HFFc6 (cell line): Measurements from ENCODE around the gene LRP2. TPM values are rescaled to one million over a fixed set of nuclear protein-coding genes. Genes with fewer than 3 reads are reported as not detected.

Experiments used
- DNase-seq: peaks from one replicate; pipeline ENCODE4 v3.0.0-alpha.2; 2018
- H3K27ac Mint-ChIP-seq: 2 replicates; pipeline ENCODE4 v1.8.0; 2020; ENCODE audit warnings: mild to moderate bottlenecking, mixed read lengths
- H3K27me3 Mint-ChIP-seq: 2 replicates; pipeline ENCODE4 v1.8.0; 2021; ENCODE audit warnings: mild to moderate bottlenecking, moderate library complexity, mixed read lengths; ENCODE audit not compliant: insufficient read depth
- H3K36me3 Mint-ChIP-seq: 2 replicates; pipeline ENCODE4 v1.8.0; 2021; ENCODE audit warnings: low read depth, mixed read lengths
- H3K4me1 Mint-ChIP-seq: 2 replicates; pipeline ENCODE4 v1.8.0; 2020; ENCODE audit warnings: low read depth, mixed read lengths
- H3K4me3 Mint-ChIP-seq: 2 replicates; pipeline ENCODE4 v1.8.0; 2020; ENCODE audit warnings: mild to moderate bottlenecking, moderate library complexity, mixed read lengths
- H3K9me3 Mint-ChIP-seq: 2 replicates; pipeline ENCODE4 v1.8.0; 2020; ENCODE audit warnings: mild to moderate bottlenecking, mixed read lengths
- total RNA-seq, 6 experiments: library from RNA; stranded (reverse); fragmentation: NEBNext Ultra II Directional; extraction: Animal tissue kit (Norgen Biotek cat#: 25700); gene quantifications; 2 replicates in 1 of 6; 3 replicates in 5 of 6; pipeline ENCODE4 v1.2.3, GENCODE V29; 2021
- TF ChIP-seq, protein P1 (sequence below): fragments of 200-600 bp; sonication (generic); IDR thresholded peaks from 2 replicates; pipeline ENCODE4 v1.5.0; 2021; ENCODE audit warnings: antibody characterized with exemption, mild to moderate bottlenecking

Gene LRP2
- total RNA-seq, 6 experiments from 2014 or later = not detected

DNA sequence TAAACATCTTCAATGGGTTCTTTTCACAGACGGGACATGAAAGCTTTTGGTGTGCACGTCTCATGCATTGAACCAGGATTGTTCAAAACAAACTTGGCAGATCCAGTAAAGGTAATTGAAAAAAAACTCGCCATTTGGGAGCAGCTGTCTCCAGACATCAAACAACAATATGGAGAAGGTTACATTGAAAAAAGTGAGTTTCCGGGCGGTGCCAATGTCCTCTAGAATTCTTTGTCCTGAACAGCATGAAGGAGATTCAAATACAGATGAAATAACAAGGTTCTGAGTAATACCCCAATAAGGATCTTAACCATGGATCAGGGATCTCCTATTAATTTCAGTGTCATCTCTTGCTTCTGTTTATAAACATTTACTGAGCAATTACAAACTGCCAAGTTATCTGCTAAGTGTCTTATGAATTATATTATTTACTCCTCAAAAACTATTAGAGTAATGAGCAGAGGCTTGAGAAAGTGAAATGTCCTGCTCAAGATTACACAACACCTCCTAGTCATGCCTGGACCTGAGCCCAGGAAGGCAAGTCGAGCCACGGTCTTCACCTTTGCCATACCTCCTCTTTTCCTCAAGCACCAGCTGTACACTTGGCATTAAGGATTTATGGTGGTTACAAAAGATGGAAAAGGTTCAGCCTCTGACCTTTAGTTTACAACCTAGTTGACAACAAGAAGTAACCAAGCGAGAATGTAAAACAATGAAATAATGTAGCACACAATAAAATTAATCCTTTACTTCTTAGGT lies 270.4 kb downstream of the LRP2 start:
- H3K27ac Mint-ChIP-seq = no peak overlapping the region
- H3K4me3 Mint-ChIP-seq = no peak overlapping the region
- H3K9me3 Mint-ChIP-seq = peaks cover 26% of the 10 kb centered on the region
- DNase-seq = peak; percentile 3
- no peaks in the 10 kb centered on the region for H3K36me3 Mint-ChIP-seq
- no peaks in the 10 kb centered on the region; the same call in 1 of the 2 replicates for H3K27me3 Mint-ChIP-seq
- peaks cover 11% of the 10 kb centered on the region for H3K4me1 Mint-ChIP-seq
- TF ChIP-seq, protein P1, sequence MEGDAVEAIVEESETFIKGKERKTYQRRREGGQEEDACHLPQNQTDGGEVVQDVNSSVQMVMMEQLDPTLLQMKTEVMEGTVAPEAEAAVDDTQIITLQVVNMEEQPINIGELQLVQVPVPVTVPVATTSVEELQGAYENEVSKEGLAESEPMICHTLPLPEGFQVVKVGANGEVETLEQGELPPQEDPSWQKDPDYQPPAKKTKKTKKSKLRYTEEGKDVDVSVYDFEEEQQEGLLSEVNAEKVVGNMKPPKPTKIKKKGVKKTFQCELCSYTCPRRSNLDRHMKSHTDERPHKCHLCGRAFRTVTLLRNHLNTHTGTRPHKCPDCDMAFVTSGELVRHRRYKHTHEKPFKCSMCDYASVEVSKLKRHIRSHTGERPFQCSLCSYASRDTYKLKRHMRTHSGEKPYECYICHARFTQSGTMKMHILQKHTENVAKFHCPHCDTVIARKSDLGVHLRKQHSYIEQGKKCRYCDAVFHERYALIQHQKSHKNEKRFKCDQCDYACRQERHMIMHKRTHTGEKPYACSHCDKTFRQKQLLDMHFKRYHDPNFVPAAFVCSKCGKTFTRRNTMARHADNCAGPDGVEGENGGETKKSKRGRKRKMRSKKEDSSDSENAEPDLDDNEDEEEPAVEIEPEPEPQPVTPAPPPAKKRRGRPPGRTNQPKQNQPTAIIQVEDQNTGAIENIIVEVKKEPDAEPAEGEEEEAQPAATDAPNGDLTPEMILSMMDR = no peak

DNA sequence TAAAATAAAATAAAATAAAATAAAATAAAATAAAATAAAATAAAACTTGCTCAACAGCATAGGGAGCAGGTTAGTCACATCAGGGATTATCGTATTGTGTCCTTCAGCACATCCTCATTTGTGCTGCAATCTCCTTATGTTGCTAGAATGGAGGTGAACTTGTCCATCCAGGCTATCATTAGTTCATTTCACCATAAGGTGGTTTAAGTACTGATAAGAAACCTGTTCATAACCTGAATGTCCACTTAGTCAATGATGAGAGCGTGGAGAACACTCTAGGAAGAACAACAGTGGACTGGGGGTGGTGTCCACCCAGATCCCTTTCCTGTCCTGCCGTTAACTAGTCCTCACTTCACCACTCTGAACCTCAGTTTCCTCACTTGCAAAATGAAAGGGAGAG lies 271.1 kb downstream of the LRP2 start:
- TF ChIP-seq, protein P1 = no peak
- no peak overlapping the region for H3K27ac Mint-ChIP-seq
- no peak for DNase-seq
- no peaks in the 10 kb centered on the region for H3K36me3 Mint-ChIP-seq
- H3K4me1 Mint-ChIP-seq = peaks cover 11% of the 10 kb centered on the region
- no peaks in the 10 kb centered on the region; the same call in 1 of the 2 replicates for H3K27me3 Mint-ChIP-seq
- no peak overlapping the region for H3K4me3 Mint-ChIP-seq
- H3K9me3 Mint-ChIP-seq = peaks cover 29% of the 10 kb centered on the region

DNA sequence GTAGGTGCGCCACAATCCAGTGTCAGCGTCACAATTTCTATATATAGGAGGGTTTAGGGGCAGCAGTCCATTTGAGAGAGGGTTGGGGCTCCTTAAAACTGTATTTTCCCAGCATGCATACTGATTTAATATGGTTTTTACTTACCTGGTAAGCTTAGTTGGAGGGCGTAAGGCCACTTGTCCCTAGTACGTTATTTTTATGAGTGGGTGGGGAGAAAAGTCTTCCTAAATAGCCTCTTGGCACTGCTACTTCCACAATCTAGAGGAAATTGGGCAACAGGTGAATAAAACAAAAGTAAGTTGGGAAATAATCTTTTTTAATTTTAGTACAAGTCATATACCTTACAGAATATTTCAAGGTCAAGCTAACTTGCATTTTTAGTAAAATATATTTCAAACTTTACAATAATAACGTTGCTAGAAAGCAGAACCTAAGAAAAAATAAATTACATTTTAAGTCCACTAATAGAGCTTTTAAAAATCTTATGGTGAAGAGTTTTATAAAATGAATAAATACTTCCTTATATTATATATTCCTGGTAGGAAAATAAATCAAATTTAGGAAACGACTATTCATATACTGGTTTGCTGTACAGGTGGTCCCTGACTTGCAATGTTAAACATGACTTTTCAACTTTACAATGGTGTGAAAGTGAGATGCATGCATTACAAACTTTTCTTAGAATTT lies 272.1 kb downstream of the LRP2 start:
- H3K9me3 Mint-ChIP-seq = peaks cover 34% of the 10 kb centered on the region
- no peaks in the 10 kb centered on the region for H3K27me3 Mint-ChIP-seq
- H3K4me1 Mint-ChIP-seq = peaks cover 2% of the 10 kb centered on the region
- no peak overlapping the region for H3K27ac Mint-ChIP-seq
- H3K36me3 Mint-ChIP-seq = no peaks in the 10 kb centered on the region
- H3K4me3 Mint-ChIP-seq = no peak overlapping the region
- DNase-seq = no peak
- TF ChIP-seq, protein P1 = no peak

DNA sequence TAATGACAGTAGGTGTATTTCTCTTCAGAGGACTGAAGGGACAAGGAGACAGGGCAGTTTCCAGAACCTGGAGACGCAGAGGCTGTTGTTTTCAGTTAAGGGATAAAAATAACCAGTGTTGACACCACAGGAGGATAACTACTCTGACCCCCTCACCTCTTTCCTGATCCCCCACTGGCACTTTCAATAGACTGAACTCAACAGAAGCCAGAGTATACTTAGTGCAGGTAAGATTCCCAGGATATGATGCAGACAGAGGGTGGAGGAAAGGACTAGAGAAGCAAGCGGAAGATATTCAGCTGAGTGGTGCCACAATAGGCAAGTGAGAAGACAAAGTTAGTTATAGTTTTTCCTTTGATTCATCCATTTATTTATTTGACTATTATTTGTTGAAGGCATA lies 273.2 kb downstream of the LRP2 start:
- TF ChIP-seq, protein P1 = no peak
- no peak for DNase-seq
- H3K4me3 Mint-ChIP-seq = no peak overlapping the region
- H3K9me3 Mint-ChIP-seq = peaks cover 41% of the 10 kb centered on the region
- no peaks in the 10 kb centered on the region for H3K27me3 Mint-ChIP-seq
- no peak overlapping the region for H3K27ac Mint-ChIP-seq
- H3K4me1 Mint-ChIP-seq = no peaks in the 10 kb centered on the region; the same call in 1 of the 2 replicates
- H3K36me3 Mint-ChIP-seq = no peaks in the 10 kb centered on the region

DNA sequence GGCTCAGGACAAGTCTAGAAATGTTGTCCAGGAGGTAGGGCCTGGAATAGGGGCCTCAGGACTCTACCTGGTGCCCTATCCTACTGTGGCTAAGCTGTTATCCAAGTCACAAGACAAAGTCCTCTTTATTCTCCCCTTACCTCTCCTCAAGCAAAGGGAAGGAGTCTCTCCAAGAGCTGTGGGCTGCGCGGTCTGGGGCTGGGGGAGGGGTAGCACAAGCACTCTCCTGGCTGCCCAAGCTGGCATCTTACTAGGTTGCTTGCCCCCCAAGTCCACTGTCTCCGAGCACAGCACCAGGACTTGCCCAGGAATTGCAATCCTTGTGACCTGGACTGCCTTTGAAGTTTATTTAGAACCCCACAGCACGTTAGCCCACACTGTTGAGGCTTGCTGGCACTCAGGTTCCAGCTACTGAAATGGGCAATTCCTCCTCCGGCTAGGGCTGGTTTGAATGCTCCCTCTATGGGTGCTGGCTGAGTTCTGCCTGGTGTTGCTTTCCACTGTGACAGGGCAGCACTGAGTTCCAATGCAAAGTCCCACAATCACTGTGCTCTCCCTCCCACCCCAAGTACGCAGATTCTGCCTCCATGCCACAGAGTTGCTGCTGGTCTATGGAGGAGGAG lies 274.5 kb downstream of the LRP2 start:
- Mint-ChIP-seq H3K27ac (no peak overlapping the region), H3K4me1 (no peaks in the 10 kb centered on the region; the same call in 1 of the 2 replicates), H3K36me3 (no peaks in the 10 kb centered on the region), H3K9me3 (peaks cover 40% of the 10 kb centered on the region), H3K27me3 (no peaks in the 10 kb centered on the region), H3K4me3 (no peak overlapping the region)
- DNase-seq = no peak
- TF ChIP-seq, protein P1 = no peak
